GM03348 (cell line): ENCODE data around the gene KRTAP13-1.

Experiments used
- DNase-seq: peaks from one replicate; pipeline ENCODE4 v3.0.0; 2012; ENCODE audit warnings: low spot score

Gene KRTAP13-1, protein sequence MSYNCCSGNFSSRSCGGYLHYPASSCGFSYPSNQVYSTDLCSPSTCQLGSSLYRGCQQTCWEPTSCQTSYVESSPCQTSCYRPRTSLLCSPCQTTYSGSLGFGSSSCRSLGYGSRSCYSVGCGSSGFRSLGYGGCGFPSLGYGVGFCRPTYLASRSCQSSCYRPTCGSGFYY

DNA sequence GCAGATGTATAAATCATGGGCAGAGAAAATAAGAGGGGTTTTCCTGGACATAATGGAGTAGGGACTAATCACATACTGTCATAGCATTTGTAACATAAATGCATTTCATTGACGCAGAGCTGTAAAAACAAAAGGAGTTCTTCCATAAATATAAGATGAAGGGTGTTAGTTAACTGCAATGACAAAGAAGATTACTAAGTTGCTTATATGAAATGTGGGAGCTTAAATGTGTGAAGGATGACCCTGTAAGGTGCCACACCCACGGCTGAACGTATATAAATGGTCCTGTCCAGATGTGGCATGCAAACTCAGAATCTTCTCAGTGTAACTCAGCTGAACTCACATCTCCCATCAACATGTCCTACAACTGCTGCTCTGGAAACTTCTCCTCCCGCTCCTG is at the start of gene KRTAP13-1:
TSS of gene KRTAP13-1 (plus strand) at position 301 of the 400 bp plus-strand sequence. CDS start at position 357, 56 bp downstream.
- DNase-seq: no peak

DNA sequence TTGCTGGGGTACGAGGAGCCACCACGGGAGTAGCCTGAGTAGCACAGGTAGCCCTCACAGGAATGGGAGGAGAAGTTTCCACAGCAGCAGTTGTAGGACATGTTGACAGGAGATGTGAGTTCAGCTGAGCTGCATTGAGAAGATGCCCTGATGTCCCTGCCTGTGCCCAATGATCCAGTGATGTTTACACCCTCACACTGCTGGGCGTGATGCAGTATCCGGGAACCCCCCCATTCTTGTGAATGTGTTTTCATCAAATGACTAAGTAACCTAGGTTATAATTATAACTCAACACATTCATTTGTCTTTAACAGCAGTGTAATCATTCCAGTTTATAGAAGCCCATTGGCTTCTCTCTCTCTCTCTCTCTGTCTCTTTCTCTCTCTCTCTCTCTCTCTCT is 47.3 kb upstream of the KRTAP13-1 start, which contains the start of gene KRTAP23-1:
TSS of gene KRTAP23-1 (minus strand) at position 101 of the 400 bp plus-strand sequence. CDS start at position 101, 0 bp downstream.
- no peak for DNase-seq

DNA sequence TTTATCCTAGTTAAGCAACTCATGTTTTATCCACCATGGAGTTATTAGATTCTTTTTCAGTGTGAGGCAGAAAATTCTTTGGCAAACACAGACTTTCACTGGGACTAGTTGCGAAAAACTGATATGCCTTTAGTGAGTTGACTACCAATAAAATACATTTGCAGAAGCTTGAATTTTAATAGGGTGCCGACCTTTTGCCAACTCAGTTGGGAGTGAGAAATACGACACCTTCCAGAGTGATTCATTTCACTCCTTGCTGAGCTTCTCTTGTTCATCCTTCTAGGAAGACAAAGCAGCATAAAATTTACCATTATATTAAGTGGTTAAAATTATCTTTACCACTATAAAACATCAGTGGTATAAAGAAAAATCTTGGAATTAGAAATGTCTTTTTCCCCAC is 46.3 kb upstream of the KRTAP13-1 start:
- DNase-seq: no peak

DNA sequence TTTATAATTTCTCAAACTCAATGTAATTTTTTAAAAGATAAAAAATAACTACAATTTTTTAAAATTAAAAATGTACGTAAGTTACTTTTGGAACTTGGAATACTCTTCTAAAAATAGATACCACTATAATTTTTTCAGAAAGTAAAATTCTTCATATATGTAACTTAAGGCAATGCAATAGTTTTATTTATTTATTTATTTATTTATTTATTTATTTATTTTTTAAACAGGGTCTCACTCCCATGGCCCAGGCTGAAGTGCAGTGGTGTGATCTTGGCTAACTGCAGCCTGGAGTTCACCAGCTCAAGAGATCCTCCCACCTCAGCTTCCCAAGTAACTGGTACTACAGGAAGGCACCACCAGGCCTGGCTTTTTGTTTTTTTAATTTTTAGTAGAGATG is 44.3 kb upstream of the KRTAP13-1 start:
- no peak for DNase-seq

DNA sequence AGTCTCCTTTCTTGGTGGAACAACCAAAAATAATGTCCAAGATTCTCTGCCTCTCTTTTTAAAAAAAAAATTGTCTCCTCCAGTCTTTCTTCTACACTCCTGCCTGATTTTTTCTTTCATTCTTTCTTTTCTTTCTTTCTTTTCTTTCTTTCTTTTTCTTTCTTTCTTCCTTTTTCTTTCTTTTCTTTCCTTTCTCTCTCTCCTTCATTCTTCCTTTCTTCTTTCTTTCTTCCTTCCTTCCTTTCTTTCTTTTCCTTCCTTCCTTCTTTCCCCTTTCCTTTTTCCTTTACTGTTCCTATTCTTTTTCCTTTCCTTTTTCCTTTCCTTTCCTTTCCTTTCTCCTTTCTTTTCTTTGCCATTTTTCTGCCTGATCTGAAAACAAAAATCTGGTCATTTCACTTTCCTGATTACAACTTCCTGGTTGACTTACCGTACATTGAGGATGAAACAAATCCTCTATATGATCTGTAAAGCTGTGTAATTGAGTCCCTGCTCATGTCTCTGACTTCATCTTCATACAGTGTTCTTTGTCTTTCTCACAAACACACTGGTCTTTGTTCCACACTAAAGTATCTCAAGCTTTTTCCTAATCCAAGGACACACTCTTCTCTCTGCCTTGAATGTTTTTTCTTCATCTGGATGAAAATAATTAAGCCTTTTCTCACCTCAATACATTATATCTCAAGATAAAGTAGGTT is 41.4 kb upstream of the KRTAP13-1 start:
- no peak for DNase-seq

DNA sequence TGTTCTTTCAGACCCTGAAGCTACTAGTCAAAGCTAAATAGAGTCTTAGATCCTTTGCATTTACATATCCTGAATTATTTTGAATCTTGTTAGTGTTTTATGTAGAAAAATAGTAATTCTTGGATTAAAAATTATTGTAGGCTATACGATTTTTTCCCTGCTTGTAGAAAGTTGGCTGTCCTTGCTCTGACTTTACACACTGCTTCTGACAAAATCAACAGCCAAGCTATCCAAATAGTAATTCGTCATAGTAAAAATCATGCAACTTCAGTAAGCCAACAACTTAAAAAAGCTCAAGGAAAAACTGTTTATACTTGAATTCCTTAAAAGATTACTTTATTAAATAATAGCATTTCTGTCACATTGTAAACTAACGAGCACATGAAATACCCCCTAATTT is 39.9 kb upstream of the KRTAP13-1 start:
- DNase-seq: no peak

DNA sequence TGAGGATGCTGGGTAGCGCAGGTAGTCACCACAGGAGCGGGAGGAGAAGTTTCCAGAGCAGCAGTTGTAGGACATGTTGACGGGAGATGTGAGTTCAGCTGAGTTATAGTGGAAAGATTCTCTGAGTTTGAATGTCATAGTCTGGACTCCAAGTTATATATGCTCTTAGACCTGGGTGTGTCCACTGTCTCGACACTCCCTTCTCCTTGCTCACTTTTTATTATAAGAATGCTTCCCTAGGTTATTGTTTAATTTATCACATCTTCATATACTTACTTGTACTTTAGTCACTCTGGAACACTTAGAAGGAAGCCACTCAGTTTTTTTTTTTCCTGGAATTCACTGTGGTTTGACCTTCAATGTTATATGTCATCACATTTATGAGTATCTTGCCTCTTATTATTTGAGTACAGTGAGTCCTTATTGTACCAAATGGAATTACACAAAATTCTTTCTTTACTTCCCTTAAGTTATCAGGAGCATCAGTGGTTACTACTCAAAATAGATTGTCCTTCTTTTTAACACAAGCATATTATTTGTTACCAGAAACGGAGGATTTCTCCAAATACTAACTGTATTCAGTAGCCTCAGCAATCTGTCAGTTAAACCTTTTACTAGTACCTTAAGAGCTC is 23.6 kb upstream of the KRTAP13-1 start, which contains the start of gene KRTAP13-2:
TSS of gene KRTAP13-2 (minus strand) at position 133 of the 632 bp plus-strand sequence. CDS start at position 75, 58 bp downstream.
- no peak for DNase-seq

DNA sequence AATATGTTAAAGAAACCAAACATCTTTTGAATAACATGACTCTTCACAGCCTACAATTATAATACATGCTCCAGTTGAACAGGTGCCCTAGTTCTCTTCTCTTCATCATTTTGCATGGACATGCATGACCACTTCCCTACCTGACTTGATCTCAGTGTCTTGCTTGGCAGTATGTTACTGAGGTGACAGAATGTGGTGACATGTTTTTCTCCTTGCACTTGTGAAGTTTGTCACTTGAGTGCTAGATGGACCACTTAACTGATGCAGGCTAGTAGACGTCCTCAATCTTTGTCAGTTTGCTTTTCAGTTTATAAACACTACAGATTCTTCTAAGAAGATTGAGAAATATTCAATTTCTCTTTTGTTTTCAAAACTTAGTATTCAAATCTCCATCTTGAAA is 13.6 kb upstream of the KRTAP13-1 start:
- no peak for DNase-seq

DNA sequence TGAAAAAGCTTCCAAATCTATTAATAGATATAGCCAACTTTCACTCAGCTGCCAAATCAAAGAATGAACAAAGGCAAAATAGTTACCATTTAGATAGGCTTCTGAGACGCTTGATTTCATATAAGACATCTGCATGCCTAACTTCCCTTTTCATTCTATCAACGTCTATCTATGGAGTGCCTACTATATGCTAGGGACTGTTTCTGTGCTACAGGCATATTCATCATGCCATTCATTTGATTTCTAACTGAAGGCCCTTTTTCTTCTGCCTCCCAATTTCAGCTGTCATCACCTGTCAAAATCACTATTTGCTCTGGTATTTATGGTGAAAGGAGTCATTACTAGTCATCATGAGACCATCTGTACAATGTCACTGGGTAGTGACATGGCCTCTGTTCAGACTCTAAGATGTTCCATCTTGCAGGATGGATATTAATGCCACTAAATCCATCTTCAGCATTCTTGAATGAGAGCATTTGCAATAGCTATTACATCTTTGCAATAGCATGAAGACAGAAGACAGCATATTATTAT is 4.3 kb upstream of the KRTAP13-1 start:
- DNase-seq: no peak

DNA sequence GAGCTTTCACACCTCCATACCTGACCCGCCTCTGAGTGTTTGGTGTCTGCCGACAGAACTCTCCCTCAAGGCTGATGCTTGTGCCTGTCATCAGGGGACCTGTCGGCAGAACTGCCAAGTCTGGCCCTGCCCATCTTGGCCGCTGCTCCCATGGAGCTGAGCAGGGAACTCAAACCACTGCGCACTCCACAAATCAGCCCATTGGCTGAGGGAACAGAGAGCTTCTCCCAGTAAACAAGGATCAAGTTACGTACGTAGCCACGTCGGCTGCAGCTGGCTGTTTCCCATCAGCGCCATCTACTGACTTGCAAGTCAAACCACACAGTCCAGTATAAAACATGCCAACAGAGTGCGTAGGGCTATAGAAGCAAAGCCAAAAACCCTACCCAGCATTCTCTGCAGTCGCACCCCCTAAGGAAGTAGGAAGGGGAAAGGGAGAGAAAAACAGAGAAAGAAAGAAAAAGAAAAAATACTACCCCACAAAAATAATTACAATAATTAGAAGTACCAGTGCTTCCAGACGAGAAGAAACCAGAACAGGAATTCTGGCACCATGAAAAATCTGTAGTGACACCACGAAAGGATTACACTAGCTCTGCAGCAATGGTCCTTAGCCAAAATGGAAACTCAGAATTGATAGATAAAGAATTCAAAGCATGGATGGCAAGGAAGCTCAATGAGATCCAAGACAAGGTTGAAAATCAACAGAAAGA is 13.1 kb downstream of the KRTAP13-1 start:
- DNase-seq: peak; percentile 3

DNA sequence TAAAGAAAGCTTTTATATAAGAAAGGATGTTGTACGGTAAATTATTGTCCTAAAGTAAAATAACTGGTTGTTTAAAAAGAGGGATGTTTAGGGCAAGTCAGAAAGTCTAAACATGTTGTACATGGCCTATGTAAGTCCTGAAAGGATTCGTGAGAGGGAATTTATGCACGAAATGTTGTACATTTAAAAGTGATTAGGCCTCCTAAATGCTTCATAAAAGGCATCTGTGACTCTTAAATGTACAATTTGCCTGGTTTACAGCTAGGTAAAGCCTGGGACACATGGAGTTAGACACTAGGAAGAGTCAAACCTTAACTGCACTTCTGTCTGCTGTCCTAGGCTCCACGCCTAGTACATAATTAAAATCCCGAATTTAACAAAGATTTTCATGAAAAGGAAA is 20.2 kb downstream of the KRTAP13-1 start:
- DNase-seq: no peak

DNA sequence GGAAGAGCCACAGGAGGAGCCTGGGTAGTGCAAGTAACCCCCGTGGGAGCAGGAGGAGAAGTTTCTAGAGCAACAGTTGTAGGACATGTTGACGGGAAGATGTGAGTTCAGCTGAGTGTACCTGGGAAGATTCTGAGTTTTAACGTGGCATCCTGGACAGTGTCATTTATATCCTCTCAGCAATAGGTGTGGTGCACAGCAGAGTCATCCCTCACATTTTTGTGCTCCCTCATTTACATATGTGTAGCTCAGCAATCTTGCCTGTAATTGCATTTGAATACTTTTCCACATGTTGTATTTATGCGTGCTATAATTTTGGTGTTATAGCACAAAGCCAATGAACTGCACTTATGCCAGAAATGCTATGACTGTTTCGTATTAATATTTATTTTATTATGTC is 30.0 kb downstream of the KRTAP13-1 start, which contains the start of gene KRTAP13-3:
TSS of gene KRTAP13-3 (minus strand) at position 101 of the 400 bp plus-strand sequence. CDS start at position 87, 14 bp downstream.
- no peak for DNase-seq

DNA sequence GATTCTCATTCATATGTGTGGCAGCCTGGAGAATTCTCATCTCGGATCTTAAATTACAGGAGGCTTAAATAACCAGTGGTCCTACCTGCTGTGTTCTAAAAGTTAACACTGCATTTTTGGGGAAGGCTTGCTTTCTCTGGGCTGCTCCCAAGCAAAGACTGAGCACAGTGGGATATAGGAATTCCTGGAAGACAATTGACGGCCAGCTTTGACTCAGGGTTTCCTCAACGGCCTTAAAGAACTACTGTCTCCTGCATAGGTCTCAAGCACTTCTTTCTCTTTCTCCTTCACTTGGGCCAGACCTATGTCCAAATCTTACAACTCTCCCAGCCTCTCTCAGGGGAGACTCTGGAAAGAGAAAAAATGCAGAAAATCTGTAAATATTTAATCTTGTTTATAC is 30.9 kb downstream of the KRTAP13-1 start:
- no peak for DNase-seq

DNA sequence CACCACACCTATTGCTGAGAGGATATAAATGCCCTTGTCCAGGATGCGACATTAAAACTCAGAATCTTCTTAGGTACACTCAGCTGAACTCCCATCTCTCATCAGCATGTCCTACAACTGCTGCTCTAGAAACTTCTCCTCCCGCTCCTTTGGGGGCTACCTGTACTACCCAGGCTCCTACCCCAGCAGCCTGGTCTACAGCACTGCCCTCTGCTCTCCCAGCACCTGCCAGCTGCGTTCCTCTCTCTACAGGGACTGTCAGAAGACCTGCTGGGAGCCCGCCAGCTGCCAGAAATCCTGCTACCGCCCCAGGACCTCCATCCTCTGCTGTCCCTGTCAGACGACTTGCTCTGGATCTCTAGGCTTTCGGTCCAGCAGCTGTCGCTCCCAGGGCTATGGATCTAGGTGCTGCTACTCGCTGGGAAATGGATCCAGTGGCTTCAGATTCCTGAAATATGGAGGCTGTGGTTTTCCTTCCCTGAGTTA is 34.4 kb downstream of the KRTAP13-1 start, which contains the start of gene KRTAP13-4:
TSS of gene KRTAP13-4 (plus strand) at position 51 of the 486 bp plus-strand sequence. CDS start at position 107, 56 bp downstream.
- no peak for DNase-seq

DNA sequence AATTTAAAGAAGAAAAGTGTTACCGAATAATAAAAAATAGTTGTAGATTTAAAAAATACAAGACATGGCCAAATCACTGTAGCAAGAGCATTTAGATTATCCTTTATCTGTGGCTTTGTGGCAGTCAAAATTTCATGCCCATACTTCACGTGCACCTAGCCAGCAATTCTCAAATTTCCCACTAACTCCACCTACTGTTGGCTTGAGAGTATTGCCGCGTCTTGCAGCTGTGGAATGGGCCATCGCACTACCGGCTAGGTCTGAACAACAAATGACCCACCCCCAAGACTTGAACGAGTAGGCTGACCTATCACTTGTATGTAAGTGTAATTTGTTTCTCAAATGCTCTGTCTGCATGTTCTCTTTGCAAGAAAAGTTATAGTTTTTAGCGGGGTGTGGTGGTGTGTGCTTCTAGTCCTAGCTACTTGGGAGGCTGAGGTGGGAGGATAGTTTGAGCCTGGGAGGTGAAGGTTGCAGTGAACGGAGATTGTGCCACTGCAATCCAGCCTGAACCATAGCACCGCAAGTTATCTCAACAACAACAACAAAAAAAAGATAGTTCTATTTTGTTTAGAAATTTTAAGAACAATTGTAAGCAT is 38.3 kb downstream of the KRTAP13-1 start:
- DNase-seq: peak; percentile 13

DNA sequence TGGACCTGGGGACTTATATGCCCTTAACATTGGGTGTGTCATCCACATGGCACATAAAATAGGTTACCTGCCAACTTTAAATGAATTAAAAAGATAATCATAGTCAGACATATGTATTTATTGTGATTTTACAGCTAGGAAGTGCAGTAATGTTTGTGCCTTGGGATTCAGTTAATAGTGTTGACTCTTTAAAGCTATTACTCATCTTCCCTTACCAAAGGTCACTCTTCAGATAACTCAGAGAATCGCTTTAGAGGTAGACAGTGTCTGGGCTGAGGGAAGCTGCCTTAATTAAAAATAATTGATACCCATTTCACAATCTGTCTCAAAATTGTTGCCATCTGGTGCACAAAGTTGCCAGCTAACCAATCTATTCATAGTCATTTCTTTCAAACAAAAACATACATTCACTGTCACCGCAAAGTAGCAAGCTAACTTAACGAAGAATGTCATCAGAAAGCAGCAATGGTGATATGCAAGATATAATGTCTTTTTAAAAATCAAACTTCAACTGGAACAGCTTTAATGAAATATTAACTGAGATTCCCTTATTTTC is 41.3 kb downstream of the KRTAP13-1 start:
- no peak for DNase-seq

DNA sequence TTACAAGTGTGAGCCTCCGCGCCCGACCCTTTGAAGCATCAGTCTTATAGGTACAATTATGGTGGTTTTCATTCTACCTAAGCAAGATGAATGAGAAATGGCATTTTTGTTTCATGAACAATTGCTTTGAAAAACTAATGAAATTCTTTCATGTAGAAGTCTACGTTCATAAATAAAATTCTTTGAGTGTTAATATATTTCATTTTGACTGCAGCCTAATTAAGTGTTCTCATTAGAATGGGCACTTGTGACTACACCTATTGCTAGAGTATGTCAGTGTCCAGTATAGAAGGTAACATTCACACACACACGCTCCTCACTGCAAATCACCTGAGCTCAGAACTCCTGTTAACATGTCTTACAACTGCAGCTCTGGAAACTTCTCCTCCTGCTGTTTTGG is 44.1 kb downstream of the KRTAP13-1 start, which contains the start of gene KRTAP15-1:
TSS of gene KRTAP15-1 (plus strand) at position 301 of the 400 bp plus-strand sequence. CDS start at position 354, 53 bp downstream.
- no peak for DNase-seq

DNA sequence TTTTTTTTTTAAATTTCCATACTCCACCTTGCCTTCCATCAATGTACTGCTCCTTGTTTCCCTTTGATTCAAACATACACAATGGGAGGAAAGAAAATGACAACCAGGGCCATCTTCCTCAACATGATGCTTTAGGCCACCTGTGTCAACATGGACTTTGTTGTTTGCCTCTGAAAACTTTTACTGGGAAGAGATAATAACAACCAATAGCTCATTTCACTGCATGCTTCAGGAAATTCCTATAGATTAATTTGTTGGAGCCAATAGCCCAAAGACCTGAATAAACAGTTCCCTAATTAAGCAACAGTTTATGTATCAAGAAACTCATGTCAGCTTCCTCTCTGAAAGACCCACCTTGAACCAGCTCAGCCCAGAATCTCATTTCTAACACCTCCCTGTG is 47.4 kb downstream of the KRTAP13-1 start:
- DNase-seq: no peak

DNA sequence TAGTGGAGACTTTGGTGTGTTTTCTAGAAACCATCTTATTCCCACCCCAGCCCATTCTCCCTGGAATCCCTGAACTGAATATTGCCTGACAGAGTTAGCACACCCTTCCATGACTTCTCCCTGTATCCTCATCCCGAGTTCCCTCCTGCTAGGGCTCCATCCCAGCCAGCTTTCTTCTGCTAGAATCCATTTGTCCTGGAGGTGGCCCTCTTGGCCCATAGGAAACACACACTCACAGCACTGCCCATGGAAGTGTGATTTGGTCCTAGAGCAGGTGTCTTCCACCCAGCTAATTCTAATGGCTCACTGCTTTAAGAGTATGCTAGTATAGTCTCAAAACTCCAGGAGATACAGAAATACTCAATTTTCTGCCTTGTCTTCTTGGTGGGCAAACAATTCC is 48.4 kb downstream of the KRTAP13-1 start:
- no peak for DNase-seq
